GM19193 (cell line): Measurements from ENCODE around the gene MRM1.

ENCODE experiments used
- POLR2A ChIP-seq: IDR thresholded peaks from 4 replicates; pipeline ENCODE4 v1.6.1; 2011; ENCODE audit not compliant: insufficient read depth, insufficient read length; ENCODE audit errors: extremely low read depth

The MRM1 gene

GRCh38 chr17:36641331-36641876, 40.0 kb downstream of the MRM1 start:
- TF ChIP-seq POLR2A = no peak

GRCh38 chr17:36641877-36642845, 40.8 kb downstream of the MRM1 start:
- TF ChIP-seq POLR2A = no peak

GRCh38 chr17:36643086-36643685, 41.8 kb downstream of the MRM1 start:
- no peak for TF ChIP-seq POLR2A

- TF ChIP-seq POLR2A = no peak
Observed at GRCh38 chr17:36645422-36645821, 44.0 kb downstream of the MRM1 start.

GRCh38 chr17:36647636-36648035, 46.3 kb downstream of the MRM1 start:
- TF ChIP-seq POLR2A = no peak

GRCh38 chr17:36650096-36650775, 48.9 kb downstream of the MRM1 start:
- no peak for TF ChIP-seq POLR2A

GRCh38 chr17:36653374-36653773, 52.0 kb downstream of the MRM1 start:
- no peak for TF ChIP-seq POLR2A

- TF ChIP-seq POLR2A = no peak
Observed at GRCh38 chr17:36653856-36654255, 52.5 kb downstream of the MRM1 start.

- no peak for TF ChIP-seq POLR2A
Observed at GRCh38 chr17:36655726-36656125, 54.3 kb downstream of the MRM1 start.

- no peak for TF ChIP-seq POLR2A
Observed at GRCh38 chr17:36657390-36657762, 56.0 kb downstream of the MRM1 start.

GRCh38 chr17:36657763-36658490, 56.5 kb downstream of the MRM1 start:
- TF ChIP-seq POLR2A = no peak
